MM.1S (cell line): ENCODE data around the gene LONRF2.

ENCODE experiments used
- CTCF ChIP-seq: fragments of 300-600 bp; sonication (generic); IDR thresholded peaks from 2 replicates; pipeline ENCODE4 v1.5.1; 2016; ENCODE audit warnings: antibody characterized with exemption, low read length, mixed read lengths
- EZH2 ChIP-seq: fragments of 300-600 bp; sonication (generic); optimal IDR thresholded peaks from 2 replicates; pipeline ENCODE3; 2017; ENCODE audit warnings: low read depth, mild to moderate bottlenecking, antibody characterized with exemption, low read length, mixed read lengths
- EZH2phosphoT487 ChIP-seq: fragments of 300-600 bp; sonication (generic); IDR thresholded peaks from 2 replicates; pipeline ENCODE4 v1.6.1; 2018; ENCODE audit warnings: antibody characterized with exemption, low read length

GRCh38 chr2:100256416-100256815, 65.9 kb downstream of the LONRF2 start:
- TF ChIP-seq CTCF, result no peak
- TF ChIP-seq EZH2, result no peak
- no peak for TF ChIP-seq EZH2phosphoT487
